WTC11 (cell line): ENCODE results near the gene TNFSF9. TPM values are rescaled to one million over a fixed set of nuclear protein-coding genes. Genes with fewer than 3 reads are reported as not detected.

Experiments used
- ATAC-seq: fragments of 200-7000 bp; cut with Tn5 transposase; 2 replicates; pipeline ENCODE4 v1.10.0; 2021; ENCODE audit warnings: mild to moderate bottlenecking, moderate library complexity
- CTCF ChIA-PET: fragments of 300-600 bp; sonication (Branson Sonifier 250); formaldehyde crosslinking; loops from one replicate; lab custom pipeline; 2021; ENCODE audit warnings: antibody characterized with exemption; lab: Charles Lee
- POLR2A ChIA-PET: fragments of 350-600 bp; sonication (Branson Sonifier 250); formaldehyde crosslinking; loops from one replicate; lab custom pipeline; 2021; ENCODE audit warnings: antibody characterized with exemption; lab: Charles Lee
- DNase-seq: peaks from one replicate; pipeline ENCODE4 v3.0.0; 2021; ENCODE audit warnings: low spot score
- H3K27ac Mint-ChIP-seq: 2 replicates; pipeline ENCODE4 v1.8.0; 2021; ENCODE audit warnings: mixed read lengths
- H3K27me3 Mint-ChIP-seq: 2 replicates; pipeline ENCODE4 v1.8.0; 2021; ENCODE audit warnings: low read depth, mild to moderate bottlenecking, moderate library complexity, mixed read lengths
- H3K36me3 Mint-ChIP-seq: 2 replicates; pipeline ENCODE4 v1.8.0; 2021; ENCODE audit warnings: mixed read lengths
- H3K4me1 Mint-ChIP-seq: 2 replicates; pipeline ENCODE4 v1.8.0; 2022; ENCODE audit warnings: mixed read lengths
- H3K4me3 Mint-ChIP-seq: 2 replicates; pipeline ENCODE4 v1.8.0; 2021; ENCODE audit warnings: mild to moderate bottlenecking, moderate library complexity, mixed read lengths
- H3K9me3 Mint-ChIP-seq: 2 replicates; pipeline ENCODE4 v1.8.0; 2021; ENCODE audit warnings: mixed read lengths
- CBFB ChIP-seq: sonication (generic); formaldehyde crosslinking; IDR thresholded peaks from 2 replicates; pipeline ENCODE4 v1.8.1; 2022; ENCODE audit warnings: mild to moderate bottlenecking, low read depth, missing genetic modification reagents
- CREM ChIP-seq: sonication (generic); formaldehyde crosslinking; IDR thresholded peaks from 2 replicates; pipeline ENCODE4 v1.8.1; 2022; ENCODE audit warnings: mild to moderate bottlenecking, missing genetic modification reagents, moderate library complexity
- CTCF ChIP-seq: fragments of 200-600 bp; IDR thresholded peaks from 2 replicates; pipeline ENCODE4 v1.8.0; 2022; ENCODE audit warnings: antibody characterized with exemption
- E2F4 ChIP-seq: sonication (generic); formaldehyde crosslinking; IDR thresholded peaks from 2 replicates; pipeline ENCODE4 v1.8.1; 2022; ENCODE audit warnings: low read depth, mild to moderate bottlenecking, moderate library complexity, missing genetic modification reagents, borderline replicate concordance
- ETV6 ChIP-seq: sonication (generic); formaldehyde crosslinking; IDR thresholded peaks from 2 replicates; pipeline ENCODE4 v1.8.1; 2022; ENCODE audit warnings: mild to moderate bottlenecking, missing genetic modification reagents
- FOXJ3 ChIP-seq: sonication (generic); formaldehyde crosslinking; IDR thresholded peaks from 2 replicates; pipeline ENCODE4 v1.9.0; 2021; ENCODE audit warnings: missing genetic modification reagents, mild to moderate bottlenecking, borderline replicate concordance
- FOXK1 ChIP-seq: sonication (generic); formaldehyde crosslinking; IDR thresholded peaks from 2 replicates; pipeline ENCODE4 v1.8.0; 2022; ENCODE audit warnings: mild to moderate bottlenecking, moderate library complexity, missing genetic modification reagents
- FOXP1 ChIP-seq: sonication (generic); formaldehyde crosslinking; IDR thresholded peaks from 2 replicates; pipeline ENCODE4 v1.8.0; 2022; ENCODE audit warnings: missing genetic modification reagents, mild to moderate bottlenecking, moderate library complexity, borderline replicate concordance
- HMGA2 ChIP-seq: fragments of 250-450 bp; sonication (Bioruptor Pico); IDR thresholded peaks from 2 replicates; pipeline ENCODE4 v1.4.0; 2021; ENCODE audit warnings: mild to moderate bottlenecking, moderate library complexity
- IRF2 ChIP-seq: sonication (generic); formaldehyde crosslinking; IDR thresholded peaks from 2 replicates; pipeline ENCODE4 v1.8.0; 2022; ENCODE audit warnings: low read depth, missing genetic modification reagents, borderline replicate concordance
- JAZF1 ChIP-seq: fragments of 250-450 bp; sonication (Bioruptor Pico); IDR thresholded peaks from 2 replicates; pipeline ENCODE4 v1.9.0; 2021; ENCODE audit warnings: moderate library complexity, mild to moderate bottlenecking, inconsistent platforms
- MYBL2 ChIP-seq: sonication (generic); formaldehyde crosslinking; IDR thresholded peaks from 2 replicates; pipeline ENCODE4 v1.8.1; 2023; ENCODE audit warnings: mild to moderate bottlenecking, moderate library complexity, missing genetic modification reagents
- NFYB ChIP-seq: sonication (generic); formaldehyde crosslinking; conservative IDR thresholded peaks from 2 replicates; pipeline ENCODE4 v1.8.0; 2022; ENCODE audit warnings: low read depth, missing genetic modification reagents
- NR1H2 ChIP-seq: sonication (generic); formaldehyde crosslinking; IDR thresholded peaks from 2 replicates; pipeline ENCODE4 v1.9.0; 2021; ENCODE audit warnings: mild to moderate bottlenecking, moderate library complexity, missing genetic modification reagents
- OVOL2 ChIP-seq: fragments of 250-450 bp; sonication (Bioruptor Pico); IDR thresholded peaks from 2 replicates; pipeline ENCODE4 v1.9.0; 2021; ENCODE audit warnings: mild to moderate bottlenecking, borderline replicate concordance
- PREB ChIP-seq: sonication (generic); formaldehyde crosslinking; IDR thresholded peaks from 2 replicates; pipeline ENCODE4 v1.8.1; 2022; ENCODE audit warnings: mild to moderate bottlenecking, missing genetic modification reagents, moderate library complexity, borderline replicate concordance
- SP1 ChIP-seq: sonication (generic); formaldehyde crosslinking; conservative IDR thresholded peaks from 2 replicates; pipeline ENCODE4 v1.8.1; 2022; ENCODE audit warnings: missing genetic modification reagents
- TCF7 ChIP-seq: sonication (generic); formaldehyde crosslinking; IDR thresholded peaks from 2 replicates; pipeline ENCODE4 v1.8.0; 2022; ENCODE audit warnings: mild to moderate bottlenecking, low read depth, missing genetic modification reagents, moderate library complexity
- ZNF121 ChIP-seq: sonication (generic); formaldehyde crosslinking; IDR thresholded peaks from 2 replicates; pipeline ENCODE4 v1.8.0; 2023; ENCODE audit warnings: missing genetic modification reagents
- ZNF138 ChIP-seq: sonication (generic); formaldehyde crosslinking; conservative IDR thresholded peaks from 2 replicates; pipeline ENCODE4 v1.8.1; 2022; ENCODE audit warnings: mild to moderate bottlenecking, moderate library complexity, missing genetic modification reagents
- ZNF219 ChIP-seq: sonication (generic); formaldehyde crosslinking; IDR thresholded peaks from 2 replicates; pipeline ENCODE4 v1.8.0; 2023; ENCODE audit warnings: missing genetic modification reagents, mild to moderate bottlenecking, borderline replicate concordance
- ZNF423 ChIP-seq: fragments of 250-450 bp; sonication (Bioruptor Pico); IDR thresholded peaks from 2 replicates; pipeline ENCODE4 v2.1.2; 2022; ENCODE audit warnings: mild to moderate bottlenecking, moderate library complexity
- ZNF671 ChIP-seq: fragments of 250-450 bp; sonication (Bioruptor Pico); IDR thresholded peaks from 2 replicates; pipeline ENCODE4 v1.8.0; 2021; ENCODE audit warnings: mild to moderate bottlenecking
- total RNA-seq: library from RNA; stranded (reverse); gene quantifications from 3 replicates; pipeline ENCODE4 v1.2.3, GENCODE V29; 2021
- TF ChIP-seq, protein P1 (sequence below): sonication (generic); formaldehyde crosslinking; IDR thresholded peaks from 2 replicates; pipeline ENCODE4 v1.8.1; 2023; ENCODE audit warnings: mild to moderate bottlenecking, moderate library complexity, missing genetic modification reagents
- TF ChIP-seq, protein P2 (sequence below): sonication (generic); formaldehyde crosslinking; conservative IDR thresholded peaks from 2 replicates; pipeline ENCODE4 v1.8.1; 2023; ENCODE audit warnings: mild to moderate bottlenecking, low read depth, missing genetic modification reagents, moderate library complexity

Gene TNFSF9
- total RNA-seq, 1 experiment from 2014 or later: 2.9 TPM

DNA sequence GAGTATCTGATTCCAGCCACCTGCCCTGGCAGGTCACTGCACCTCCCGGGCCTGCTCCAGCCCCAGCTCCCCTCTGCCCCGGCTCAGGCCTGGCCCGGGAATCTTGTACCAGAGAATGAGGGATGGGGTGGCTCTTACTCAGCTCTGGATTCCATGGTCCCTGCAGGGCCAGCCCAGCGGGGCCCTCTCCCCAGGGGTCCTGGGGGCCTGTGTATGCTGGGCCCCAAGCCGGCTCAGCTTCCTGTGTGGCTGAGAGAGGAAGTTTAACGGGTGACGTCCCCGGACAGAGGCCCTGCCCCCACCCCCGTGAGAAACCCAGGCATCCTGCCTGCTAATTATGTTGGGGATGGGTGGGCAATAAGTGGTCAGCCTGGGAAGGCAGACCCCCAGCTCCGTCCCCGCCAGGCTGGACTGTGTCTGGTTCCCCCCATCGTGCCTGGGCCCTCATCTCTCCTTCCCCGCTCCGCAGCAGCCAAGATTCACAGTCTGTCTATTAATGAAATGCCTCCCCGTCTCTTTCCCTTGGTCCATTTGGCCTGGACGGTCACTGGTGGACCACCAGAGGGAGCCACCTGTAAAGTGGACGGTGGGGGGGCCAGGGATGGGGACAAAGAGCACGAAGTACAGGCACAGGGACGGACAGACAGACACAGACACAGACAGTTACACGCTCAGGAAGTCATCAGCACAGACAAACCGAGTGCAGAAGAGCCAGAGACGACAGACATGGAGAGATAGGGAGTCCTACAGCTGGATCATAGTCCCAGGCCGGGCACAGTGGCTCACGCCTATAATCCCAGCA lies 49.1 kb upstream of the TNFSF9 start, which contains the start of gene DENND1C:
Gene DENND1C (minus strand): TSS at position 247 of the 802 bp plus-strand sequence. CDS start 92 bp downstream, at position 155.
- ChIA-PET CTCF (interaction anchor here (0.5 to 1.7 kb wide), 12 partner anchors 9 to 463 kb away, joined by 3 to 7 read pairs (median 3); partner anchors contain the start of genes KHSRP and TUBB4A), POLR2A (no interaction called here)
- Mint-ChIP-seq H3K36me3 (no peaks in the 10 kb centered on the region), H3K4me3 (no peak within 1 kb of the TSS), H3K4me1 (peaks cover 15% of the 10 kb centered on the region)
- no peak for TF ChIP-seq ZNF138 (CRISPR knock-in tag)
- TF ChIP-seq ZNF423 (CRISPR knock-in tag): peak; percentile 77
- 0 out of 2 replicates have a peak, but pooled peaks have one; percentile 29 for TF ChIP-seq FOXP1 (CRISPR knock-in tag)
- no peak for TF ChIP-seq HMGA2
- TF ChIP-seq PREB (CRISPR knock-in tag): no peak
- TF ChIP-seq TCF7 (CRISPR knock-in tag): no peak
- TF ChIP-seq SP1 (CRISPR knock-in tag): no peak
- TF ChIP-seq CREM (CRISPR knock-in tag): no peak
- TF ChIP-seq, protein P1, sequence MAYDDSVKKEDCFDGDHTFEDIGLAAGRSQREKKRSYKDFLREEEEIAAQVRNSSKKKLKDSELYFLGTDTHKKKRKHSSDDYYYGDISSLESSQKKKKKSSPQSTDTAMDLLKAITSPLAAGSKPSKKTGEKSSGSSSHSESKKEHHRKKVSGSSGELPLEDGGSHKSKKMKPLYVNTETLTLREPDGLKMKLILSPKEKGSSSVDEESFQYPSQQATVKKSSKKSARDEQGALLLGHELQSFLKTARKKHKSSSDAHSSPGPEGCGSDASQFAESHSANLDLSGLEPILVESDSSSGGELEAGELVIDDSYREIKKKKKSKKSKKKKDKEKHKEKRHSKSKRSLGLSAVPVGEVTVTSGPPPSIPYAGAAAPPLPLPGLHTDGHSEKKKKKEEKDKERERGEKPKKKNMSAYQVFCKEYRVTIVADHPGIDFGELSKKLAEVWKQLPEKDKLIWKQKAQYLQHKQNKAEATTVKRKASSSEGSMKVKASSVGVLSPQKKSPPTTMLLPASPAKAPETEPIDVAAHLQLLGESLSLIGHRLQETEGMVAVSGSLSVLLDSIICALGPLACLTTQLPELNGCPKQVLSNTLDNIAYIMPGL (CRISPR knock-in tag): no peak
- TF ChIP-seq E2F4 (CRISPR knock-in tag): no peak
- TF ChIP-seq MYBL2: no peak
- peak; percentile 59; the same call in 1 of the 2 replicates for TF ChIP-seq CTCF
- TF ChIP-seq, all 79 proteins: peak for 3
- DNase-seq: peak; percentile 61
- peak; percentile 57 for ATAC-seq
- Mint-ChIP-seq H3K9me3 (no peaks in the 10 kb centered on the region), H3K27me3 (peaks cover 2% of the 10 kb centered on the region; the same call in 1 of the 2 replicates), H3K27ac (no peak within 1 kb of the TSS)

DNA sequence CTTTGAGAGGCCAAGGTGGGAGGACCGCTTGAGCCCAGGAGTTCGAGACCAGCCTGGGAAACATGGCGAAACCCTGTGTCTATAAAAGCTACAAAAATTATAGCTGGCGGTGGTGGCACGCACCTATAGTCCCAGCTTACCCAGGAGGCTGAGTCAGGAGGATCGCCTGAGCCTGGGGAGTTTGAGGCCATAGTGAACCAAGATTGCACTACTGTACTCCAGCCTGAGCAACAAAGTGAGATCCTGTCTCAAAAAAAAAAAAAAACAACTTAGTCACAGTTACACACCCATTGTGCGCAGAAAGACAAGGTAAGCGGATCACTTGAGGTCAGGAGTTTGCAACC lies 48.5 kb upstream of the TNFSF9 start:
- Mint-ChIP-seq H3K4me1 (peaks cover 15% of the 10 kb centered on the region), H3K27me3 (no peaks in the 10 kb centered on the region; the same call in 1 of the 2 replicates), H3K27ac (no peak overlapping the region), H3K4me3 (no peak overlapping the region), H3K36me3 (no peaks in the 10 kb centered on the region), H3K9me3 (no peaks in the 10 kb centered on the region)
- ChIA-PET POLR2A (no interaction called here), CTCF (interaction anchor here (0.6 to 1.7 kb wide), 3 partner anchors 20 to 383 kb away, joined by 3 to 7 read pairs (median 4); partner anchors contain the start of gene TUBB4A)
- no peak for DNase-seq
- no peak for ATAC-seq
- TF ChIP-seq ZNF219 (CRISPR knock-in tag) (no peak), ZNF121 (no peak), NFYB (CRISPR knock-in tag) (no peak), FOXK1 (CRISPR knock-in tag) (no peak), CBFB (CRISPR knock-in tag) (no peak), ETV6 (CRISPR knock-in tag) (no peak), ZNF671 (CRISPR knock-in tag) (no peak), E2F4 (CRISPR knock-in tag) (no peak), OVOL2 (CRISPR knock-in tag) (no peak), FOXJ3 (CRISPR knock-in tag) (no peak), NR1H2 (no peak), IRF2 (CRISPR knock-in tag) (no peak), JAZF1 (CRISPR knock-in tag) (no peak)
- TF ChIP-seq, protein P2, sequence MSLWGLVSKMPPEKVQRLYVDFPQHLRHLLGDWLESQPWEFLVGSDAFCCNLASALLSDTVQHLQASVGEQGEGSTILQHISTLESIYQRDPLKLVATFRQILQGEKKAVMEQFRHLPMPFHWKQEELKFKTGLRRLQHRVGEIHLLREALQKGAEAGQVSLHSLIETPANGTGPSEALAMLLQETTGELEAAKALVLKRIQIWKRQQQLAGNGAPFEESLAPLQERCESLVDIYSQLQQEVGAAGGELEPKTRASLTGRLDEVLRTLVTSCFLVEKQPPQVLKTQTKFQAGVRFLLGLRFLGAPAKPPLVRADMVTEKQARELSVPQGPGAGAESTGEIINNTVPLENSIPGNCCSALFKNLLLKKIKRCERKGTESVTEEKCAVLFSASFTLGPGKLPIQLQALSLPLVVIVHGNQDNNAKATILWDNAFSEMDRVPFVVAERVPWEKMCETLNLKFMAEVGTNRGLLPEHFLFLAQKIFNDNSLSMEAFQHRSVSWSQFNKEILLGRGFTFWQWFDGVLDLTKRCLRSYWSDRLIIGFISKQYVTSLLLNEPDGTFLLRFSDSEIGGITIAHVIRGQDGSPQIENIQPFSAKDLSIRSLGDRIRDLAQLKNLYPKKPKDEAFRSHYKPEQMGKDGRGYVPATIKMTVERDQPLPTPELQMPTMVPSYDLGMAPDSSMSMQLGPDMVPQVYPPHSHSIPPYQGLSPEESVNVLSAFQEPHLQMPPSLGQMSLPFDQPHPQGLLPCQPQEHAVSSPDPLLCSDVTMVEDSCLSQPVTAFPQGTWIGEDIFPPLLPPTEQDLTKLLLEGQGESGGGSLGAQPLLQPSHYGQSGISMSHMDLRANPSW: no peak
